Stimulated activated CD4-positive, alpha-beta T cell treated with anti-CD3 and anti-CD28 coated beads, TNF-alpha, amount 100 ng/mL, for 4 hours (primary cell): ENCODE data around the gene TET3.

Source experiments
- DNase-seq, 3 experiments: peaks; one replicate each; pipeline ENCODE4 v3.0.0-alpha.2; 2020; ENCODE audit warnings: low read depth in 3 of 3

Gene TET3

DNA sequence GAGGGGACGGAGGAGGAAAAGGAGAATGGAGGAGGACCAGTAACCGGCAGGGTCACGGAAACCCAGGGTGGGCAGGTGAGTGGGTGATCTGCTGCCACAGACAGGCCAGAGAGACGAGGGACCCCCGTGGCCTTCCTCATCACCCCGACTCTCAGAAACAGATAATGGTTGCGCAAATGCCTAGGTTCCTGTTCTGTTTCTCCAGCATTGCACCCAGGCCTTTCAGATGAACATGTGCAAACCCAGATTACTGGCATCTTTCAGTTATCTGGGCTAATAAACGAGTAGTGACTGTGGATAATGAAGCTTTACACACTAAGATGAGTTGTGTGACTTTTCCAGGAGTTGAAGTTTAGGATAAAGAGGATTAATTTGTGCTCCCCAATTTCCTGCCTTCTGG is 46.5 kb downstream of the TET3 start:
- no peak for DNase-seq

DNA sequence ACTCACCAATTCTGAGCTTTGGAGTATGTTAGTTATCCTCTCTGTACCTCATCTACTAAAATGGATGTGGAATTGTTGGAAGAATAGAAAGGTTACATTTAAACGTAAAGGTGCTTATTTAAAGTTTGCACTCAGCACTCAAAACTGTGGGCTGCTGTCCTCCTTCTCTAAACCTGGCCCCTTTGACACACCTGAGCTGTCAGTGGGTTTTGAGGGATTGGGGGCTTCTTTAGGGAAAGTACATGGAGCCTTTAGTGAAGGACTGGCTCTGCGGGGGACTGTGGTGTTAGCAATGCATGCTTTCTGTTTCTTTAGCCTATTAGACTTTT is 47.2 kb downstream of the TET3 start:
- DNase-seq: no peak

DNA sequence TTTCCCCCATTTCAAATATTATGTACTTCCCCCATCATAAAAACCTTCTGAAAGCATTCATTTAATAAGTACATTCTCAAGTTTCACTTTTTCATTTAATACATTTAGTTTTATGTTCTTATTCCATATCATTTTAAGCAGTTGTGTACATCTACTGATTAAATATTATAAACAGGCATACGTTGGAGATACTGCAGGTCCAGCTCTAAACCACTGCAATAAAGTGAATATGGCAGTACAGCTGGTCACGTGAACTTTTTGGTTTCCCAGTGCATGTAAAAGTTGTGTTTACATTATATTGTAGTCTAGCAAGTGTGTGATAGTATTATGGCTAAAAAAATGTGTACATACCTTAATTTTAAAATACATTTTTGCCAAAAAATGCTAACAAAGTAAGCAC is 48.7 kb downstream of the TET3 start:
- DNase-seq: no peak
